Naive thymus-derived CD4-positive, alpha-beta T cell (primary cell): ENCODE results near the gene FGFR1OP2. TPM values are rescaled to one million over a fixed set of nuclear protein-coding genes. Genes with fewer than 3 reads are reported as not detected.

ENCODE experiments used
- ATAC-seq: fragments of 150-1000 bp; cut with Tn5 transposase; 2 replicates; pipeline ENCODE4 v1.10.0; 2021; ENCODE audit warnings: mild to moderate bottlenecking, moderate library complexity
- CTCF ChIA-PET: fragments of 350-600 bp; sonication (Branson Sonifier 250); formaldehyde crosslinking; loops from one replicate; lab custom pipeline; 2021; ENCODE audit warnings: antibody characterized with exemption; lab: Charles Lee
- POLR2A ChIA-PET: fragments of 350-600 bp; sonication (Branson Sonifier 250); formaldehyde crosslinking; loops from one replicate; lab custom pipeline; 2021; ENCODE audit warnings: antibody characterized with exemption, inconsistent platforms; lab: Charles Lee
- DNase-seq, 9 donors: peaks; one replicate each; pipeline versions ENCODE4 v3.0.0 to v3.0.0-alpha.2; 2020 to 2022; ENCODE audit warnings: mixed read lengths in 1 of 9
- H3K27ac ChIP-seq: one replicate; pipeline ENCODE4 v1.7.0; 2013; ENCODE audit warnings: mild to moderate bottlenecking, low read depth, low read length, moderate library complexity
- H3K27me3 ChIP-seq, 2 donors: one replicate each; pipeline ENCODE4 v1.7.0; 2013; ENCODE audit warnings: low read length in 2 of 2, mild to moderate bottlenecking in 2 of 2, moderate library complexity in 2 of 2; ENCODE audit not compliant: control insufficient read depth in 2 of 2, insufficient read depth in 2 of 2
- H3K36me3 ChIP-seq, 3 experiments: 1 replicate in 2 of 3; 2 replicates in 1 of 3; pipeline ENCODE4 v1.7.0; 2013; ENCODE audit warnings: low read length in 3 of 3, mild to moderate bottlenecking in 3 of 3, moderate library complexity in 1 of 3; ENCODE audit not compliant: insufficient read depth in 3 of 3, control insufficient read depth in 2 of 3
- H3K4me1 ChIP-seq, 2 donors: one replicate each; pipeline ENCODE4 v1.7.0; 2013; ENCODE audit warnings: low read length in 2 of 2, mild to moderate bottlenecking in 2 of 2, moderate library complexity in 1 of 2; ENCODE audit not compliant: control insufficient read depth in 2 of 2, insufficient read depth in 2 of 2
- H3K4me3 ChIP-seq: 2 replicates; pipeline ENCODE4 v1.7.0; 2013; ENCODE audit warnings: mild to moderate bottlenecking, low read length
- H3K9me3 ChIP-seq, 3 experiments: 1 replicate in 2 of 3; 2 replicates in 1 of 3; pipeline ENCODE4 v1.7.0; 2013; ENCODE audit warnings: low read length in 3 of 3; ENCODE audit not compliant: control insufficient read depth in 2 of 3
- H3K27ac Mint-ChIP-seq, 9 donors: one replicate each; pipeline ENCODE4 v1.8.0; 2020 to 2022; ENCODE audit warnings: mixed read lengths in 9 of 9, mild to moderate bottlenecking in 8 of 9, moderate library complexity in 5 of 9, inconsistent platforms in 2 of 9
- H3K27me3 Mint-ChIP-seq, 5 donors: one replicate each; pipeline ENCODE4 v1.8.0; 2021 to 2022; ENCODE audit warnings: mixed read lengths in 5 of 5, mild to moderate bottlenecking in 1 of 5
- H3K36me3 Mint-ChIP-seq, 5 donors: one replicate each; pipeline ENCODE4 v1.8.0; 2020 to 2022; ENCODE audit warnings: mixed read lengths in 5 of 5, mild to moderate bottlenecking in 3 of 5, inconsistent platforms in 1 of 5
- H3K4me1 Mint-ChIP-seq, 7 donors: one replicate each; pipeline ENCODE4 v1.8.0; 2020 to 2022; ENCODE audit warnings: mixed read lengths in 7 of 7, mild to moderate bottlenecking in 3 of 7, inconsistent platforms in 1 of 7
- H3K4me3 Mint-ChIP-seq, 10 donors: one replicate each; pipeline ENCODE4 v1.8.0; 2020 to 2022; ENCODE audit warnings: mild to moderate bottlenecking in 10 of 10, mixed read lengths in 10 of 10, moderate library complexity in 6 of 10, inconsistent platforms in 2 of 10
- H3K9me3 Mint-ChIP-seq, 11 donors: one replicate each; pipeline ENCODE4 v1.8.0; 2020 to 2022; ENCODE audit warnings: mixed read lengths in 11 of 11, mild to moderate bottlenecking in 4 of 11, inconsistent platforms in 1 of 11, moderate library complexity in 1 of 11
- intact Hi-C, 2 donors: fragments of 100-400 bp; cut with micrococcal nuclease; formaldehyde crosslinking; loops; one replicate each; pipeline ENCODE4 v1.15.1; 2023
- polyA plus RNA-seq, 2 donors: library from polyadenylated mRNA; unstranded; fragments of 300-500 nt; fragmentation: Illumina TruSeq; gene quantifications; one replicate each; pipeline ENCODE4 v1.2.3, GENCODE V29; 2021
- total RNA-seq, 6 experiments: library from RNA in 5 of 6; stranded (reverse) in 5 of 6; gene quantifications; 1 replicate in 5 of 6; 2 replicates in 1 of 6; pipeline ENCODE4 v1.2.3 and lab custom pipeline; 2021 to 2026

The FGFR1OP2 gene
- total and polyA plus RNA-seq, 7 experiments from 2014 or later: 35.6 to 90.3 (median 79.4) TPM

DNA sequence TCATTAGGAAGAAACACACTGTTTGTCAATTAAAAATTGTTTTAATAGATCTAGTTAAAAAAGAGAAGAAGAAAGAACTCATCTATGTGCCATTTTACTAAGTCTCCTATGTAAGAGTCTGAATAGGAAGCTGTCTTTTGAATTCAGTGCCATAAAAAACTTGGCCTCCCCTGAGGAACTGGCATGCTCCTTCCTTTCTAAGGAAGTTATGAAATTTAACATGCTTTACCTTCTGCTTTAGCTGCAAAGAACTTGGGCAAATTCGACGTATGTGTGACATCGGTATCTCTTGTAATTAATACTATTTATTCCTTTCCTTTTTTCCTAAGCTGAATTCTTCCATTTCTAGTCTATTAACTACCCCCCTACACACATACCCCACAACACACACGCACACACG, 63.4 kb downstream of the FGFR1OP2 start:
- Mint-ChIP-seq H3K27me3 (no peaks in the 10 kb centered on the region), H3K27ac (peak overlapping the region in 1 of 9 donors; percentile 1), H3K36me3 (peaks cover 9 to 41% (median 14%) of the 10 kb centered on the region in 5 donors), H3K9me3 (no peaks in the 10 kb centered on the region), H3K4me3 (no peak overlapping the region), H3K4me1 (peaks cover 16 to 37% (median 30%) of the 10 kb centered on the region in 7 donors)
- Histone ChIP-seq H3K27ac (no peak overlapping the region), H3K4me3 (no peak overlapping the region), H3K36me3 (peaks cover 0 to 15% (median 3%) of the 10 kb centered on the region in 3 experiments), H3K27me3 (no peaks in the 10 kb centered on the region), H3K9me3 (no peaks in the 10 kb centered on the region), H3K4me1 (no peaks in the 10 kb centered on the region)
- ChIA-PET POLR2A (interaction anchor here (1.2 kb wide), 1 partner anchor 21 kb away, joined by 4 read pairs; the partner anchor contains the start of gene MED21), CTCF (no interaction called here)
- intact Hi-C loops: no loop called here
- DNase-seq (no peak), ATAC-seq (no peak)

- ATAC-seq (no peak), DNase-seq (no peak)
- Mint-ChIP-seq H3K27ac (peak overlapping the region in 1 of 9 donors; percentile 1), H3K36me3 (peaks cover 9 to 40% (median 14%) of the 10 kb centered on the region in 5 donors), H3K9me3 (no peaks in the 10 kb centered on the region), H3K4me3 (no peak overlapping the region), H3K27me3 (no peaks in the 10 kb centered on the region), H3K4me1 (peaks cover 16 to 37% (median 30%) of the 10 kb centered on the region in 7 donors)
- Histone ChIP-seq H3K27me3 (no peaks in the 10 kb centered on the region), H3K4me1 (no peaks in the 10 kb centered on the region), H3K4me3 (no peak overlapping the region), H3K9me3 (no peaks in the 10 kb centered on the region), H3K27ac (no peak overlapping the region), H3K36me3 (peaks cover 0 to 15% (median 0%) of the 10 kb centered on the region in 3 experiments)
- CTCF ChIA-PET: interaction anchor here (1.7 kb wide), 1 partner anchor 12 kb away, joined by 6 read pairs; the partner anchor contains the start of gene TM7SF3
- POLR2A ChIA-PET: no interaction called here
- intact Hi-C loops: no loop called here
Observed at GRCh38 chr12:27002141-27002540, 63.9 kb downstream of the FGFR1OP2 start.

GRCh38 chr12:27003421-27004381, 65.4 kb downstream of the FGFR1OP2 start:
- no peak for ATAC-seq
- ChIA-PET POLR2A (interaction anchor here (1.3 kb wide), 1 partner anchor 10 kb away, joined by 5 read pairs; the partner anchor contains the start of gene TM7SF3), CTCF (interaction anchor here (1.2 to 1.7 kb wide), 2 partner anchors 10 to 19 kb away, joined by 3 to 6 read pairs; partner anchors contain the start of genes MED21 and TM7SF3)
- no peak overlapping the region for H3K4me3 Mint-ChIP-seq
- H3K4me1 Mint-ChIP-seq: peaks cover 27 to 36% (median 29%) of the 10 kb centered on the region in 7 donors
- intact Hi-C loops: no loop called here
- Histone ChIP-seq H3K36me3 (peaks cover 0 to 6% (median 0%) of the 10 kb centered on the region in 3 experiments), H3K9me3 (no peaks in the 10 kb centered on the region), H3K27me3 (no peaks in the 10 kb centered on the region), H3K4me3 (no peak overlapping the region), H3K4me1 (no peaks in the 10 kb centered on the region), H3K27ac (no peak overlapping the region)
- no peak for DNase-seq
- H3K9me3 Mint-ChIP-seq: no peaks in the 10 kb centered on the region
- peaks cover 2 to 28% (median 7%) of the 10 kb centered on the region in 5 donors for H3K36me3 Mint-ChIP-seq
- H3K27ac Mint-ChIP-seq: peak overlapping the region in 2 of 9 donors; percentile 42 to 52
- H3K27me3 Mint-ChIP-seq: no peaks in the 10 kb centered on the region

GRCh38 chr12:27005495-27005894, 67.2 kb downstream of the FGFR1OP2 start:
- ATAC-seq (no peak), DNase-seq (no peak)
- H3K4me1 ChIP-seq: no peaks in the 10 kb centered on the region
- ChIA-PET CTCF (no interaction called here), POLR2A (no interaction called here)
- peaks cover 0 to 4% (median 0%) of the 10 kb centered on the region in 3 experiments for H3K36me3 ChIP-seq
- no peaks in the 10 kb centered on the region for H3K27me3 Mint-ChIP-seq
- no peaks in the 10 kb centered on the region for H3K9me3 Mint-ChIP-seq
- H3K4me3 Mint-ChIP-seq: no peak overlapping the region
- H3K27ac Mint-ChIP-seq: peak overlapping the region in 1 of 9 donors; percentile 14
- no peak overlapping the region for H3K27ac ChIP-seq
- H3K9me3 ChIP-seq: no peaks in the 10 kb centered on the region
- intact Hi-C loops: no loop called here
- no peak overlapping the region for H3K4me3 ChIP-seq
- H3K36me3 Mint-ChIP-seq: peaks cover 0 to 24% (median 8%) of the 10 kb centered on the region in 5 donors
- peaks cover 35 to 46% (median 38%) of the 10 kb centered on the region in 7 donors for H3K4me1 Mint-ChIP-seq
- H3K27me3 ChIP-seq: no peaks in the 10 kb centered on the region

DNA sequence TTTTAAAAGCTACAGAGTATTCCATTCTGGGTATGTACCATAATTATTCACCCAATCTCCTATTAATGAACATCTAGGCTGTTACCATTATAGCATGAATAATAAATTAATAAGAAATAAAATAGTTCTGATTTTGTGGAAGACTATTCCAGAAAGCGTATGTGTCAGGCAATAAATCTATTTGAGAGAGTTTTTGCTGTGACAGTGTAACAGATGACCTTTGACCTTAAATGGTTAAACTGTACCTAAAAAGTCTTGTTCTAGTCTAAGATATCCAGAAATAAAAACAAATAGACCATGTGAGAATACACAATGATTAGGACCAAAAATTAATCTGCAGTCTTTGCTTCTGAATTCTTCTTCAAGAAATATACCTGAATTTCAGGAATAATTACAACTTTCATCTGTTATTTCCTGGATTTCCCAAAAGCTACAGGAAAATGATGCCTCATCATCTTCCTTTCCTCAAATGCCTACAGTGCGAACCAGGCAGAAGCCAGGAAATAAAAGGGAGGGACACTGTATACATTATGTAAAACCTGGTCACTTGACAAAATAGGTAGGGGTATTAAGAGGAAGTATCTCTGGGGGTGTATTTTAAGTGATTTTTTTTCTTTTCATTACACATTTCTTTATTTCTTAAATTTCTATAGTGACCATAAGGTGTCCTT, 68.7 kb downstream of the FGFR1OP2 start:
- Mint-ChIP-seq H3K36me3 (peaks cover 0 to 19% (median 15%) of the 10 kb centered on the region in 5 donors), H3K27ac (no peak overlapping the region), H3K27me3 (no peaks in the 10 kb centered on the region), H3K4me1 (peaks cover 31 to 52% (median 45%) of the 10 kb centered on the region in 7 donors), H3K4me3 (no peak overlapping the region), H3K9me3 (no peaks in the 10 kb centered on the region)
- no peaks in the 10 kb centered on the region for H3K4me1 ChIP-seq
- no peaks in the 10 kb centered on the region for H3K9me3 ChIP-seq
- no peak for DNase-seq
- no peaks in the 10 kb centered on the region for H3K27me3 ChIP-seq
- CTCF ChIA-PET: no interaction called here
- H3K27ac ChIP-seq: no peak overlapping the region
- no peak for ATAC-seq
- peaks cover 0 to 4% (median 0%) of the 10 kb centered on the region in 3 experiments for H3K36me3 ChIP-seq
- no peak overlapping the region for H3K4me3 ChIP-seq
- intact Hi-C loops: no loop called here
- POLR2A ChIA-PET: interaction anchor here (0.6 kb wide), 1 partner anchor 117 kb away, joined by 3 read pairs; no protein-coding TSS in a partner anchor

- H3K9me3 Mint-ChIP-seq: no peaks in the 10 kb centered on the region
- H3K27me3 ChIP-seq: no peaks in the 10 kb centered on the region
- peaks cover 30 to 62% (median 52%) of the 10 kb centered on the region in 7 donors for H3K4me1 Mint-ChIP-seq
- POLR2A ChIA-PET: no interaction called here
- peak overlapping the region in 1 of 9 donors; percentile 4 for H3K27ac Mint-ChIP-seq
- intact Hi-C loops: no loop called here
- no peaks in the 10 kb centered on the region for H3K27me3 Mint-ChIP-seq
- ATAC-seq (no peak), DNase-seq (no peak)
- peaks cover 0 to 4% (median 0%) of the 10 kb centered on the region in 3 experiments for H3K36me3 ChIP-seq
- no peak overlapping the region for H3K4me3 Mint-ChIP-seq
- CTCF ChIA-PET: no interaction called here
- no peaks in the 10 kb centered on the region for H3K9me3 ChIP-seq
- H3K4me1 ChIP-seq: peaks cover 5 to 8% of the 10 kb centered on the region in 2 donors
- H3K27ac ChIP-seq: no peak overlapping the region
- peaks cover 0 to 16% (median 15%) of the 10 kb centered on the region in 5 donors for H3K36me3 Mint-ChIP-seq
- no peak overlapping the region for H3K4me3 ChIP-seq
Observed at GRCh38 chr12:27008081-27008480, 69.8 kb downstream of the FGFR1OP2 start.
